Measurements from ENCODE around the gene MVB12B.

MVB12B gene

GRCh38 chr9:126331964-126332748, 5.5 kb downstream of the MVB12B start:
- no peak for DNase-seq (ENCODE audit: low read depth)

DNA sequence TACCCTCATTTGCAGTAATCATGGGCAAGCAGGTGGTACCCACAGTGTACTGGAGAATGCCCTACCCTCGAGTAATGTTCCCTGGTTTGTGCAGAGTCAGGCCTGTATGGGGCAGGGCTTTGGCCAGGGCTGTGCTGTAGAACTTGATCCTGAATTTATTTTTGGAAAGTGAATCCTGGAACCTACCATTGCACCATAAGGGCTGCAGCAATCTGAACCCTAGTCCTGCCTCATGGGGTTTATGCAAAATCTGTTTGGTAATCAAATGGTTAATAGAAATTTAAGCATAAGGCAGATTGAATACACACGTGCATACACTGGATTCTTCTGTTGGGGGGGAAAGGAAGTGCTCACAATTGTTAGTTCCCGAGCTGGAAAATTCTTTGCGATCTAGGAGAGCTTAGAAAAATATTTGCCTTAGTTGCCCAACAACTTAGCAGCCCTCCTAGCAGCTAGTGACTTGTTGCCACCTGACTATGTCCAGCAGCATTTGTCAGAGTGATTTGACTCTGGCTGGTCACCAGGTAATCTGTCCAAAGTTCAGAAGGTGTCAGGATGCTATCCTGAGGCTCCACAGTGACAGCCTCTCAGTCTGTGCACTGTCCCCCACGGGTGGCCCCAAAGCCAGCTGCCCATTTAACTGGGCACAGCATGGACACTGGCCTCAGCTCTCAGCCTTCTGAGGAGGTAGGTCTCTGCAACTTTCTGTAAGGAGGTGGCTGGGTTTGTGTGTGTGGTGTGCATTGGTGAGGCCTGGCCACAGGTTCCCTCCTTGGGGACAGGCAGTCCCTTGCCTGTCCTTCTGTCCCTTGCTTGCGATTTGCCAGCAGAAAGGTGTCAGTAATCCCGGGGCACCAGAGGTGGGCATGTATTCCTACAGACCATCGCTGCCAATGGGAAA, 8.3 kb downstream of the MVB12B start:
- no peak for DNase-seq (ENCODE audit: low read depth)

DNA sequence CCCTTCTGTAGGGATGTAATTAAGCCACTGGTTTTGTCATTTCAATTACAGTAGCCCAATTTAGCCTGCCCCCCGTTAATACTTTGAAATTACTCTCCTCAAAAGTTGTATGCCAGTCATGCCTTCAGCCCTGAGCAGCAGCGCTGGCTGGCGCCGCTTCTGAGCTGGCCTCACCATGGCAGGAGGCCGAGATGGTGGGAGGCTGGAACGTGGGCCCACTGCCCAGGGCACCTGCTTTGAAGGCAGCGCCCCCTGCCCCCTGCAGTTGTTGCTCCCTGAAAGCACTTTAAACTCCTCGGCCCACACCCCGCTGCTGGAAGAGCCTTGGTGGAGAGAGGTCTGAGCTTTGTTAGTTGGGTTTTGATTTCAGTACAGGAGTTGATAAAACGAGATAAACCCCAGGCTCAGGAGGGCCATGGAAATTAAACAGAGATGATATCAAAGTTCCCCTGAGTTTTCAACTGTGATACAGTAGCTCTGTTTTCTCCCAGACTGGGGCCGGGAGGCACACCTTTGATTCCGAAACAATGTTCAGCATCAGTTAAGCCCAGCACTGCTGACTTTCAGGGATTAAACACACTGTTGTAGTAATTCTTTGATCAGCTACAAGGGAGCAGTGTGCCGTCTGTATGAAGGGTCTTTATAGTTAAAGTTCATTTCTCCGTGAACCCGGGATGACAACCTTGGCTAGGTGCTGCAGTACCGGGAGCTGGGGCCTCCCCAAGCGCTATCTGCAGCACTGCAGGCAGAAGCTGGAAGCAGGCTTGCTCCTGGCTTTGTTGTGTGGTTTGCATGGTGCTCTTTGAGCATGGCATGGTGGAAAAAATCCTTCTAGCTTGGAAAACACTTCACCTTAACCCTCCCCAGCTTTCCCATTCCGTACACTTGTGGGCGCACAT, 9.5 kb downstream of the MVB12B start:
- no peak for DNase-seq (ENCODE audit: low read depth)

DNA sequence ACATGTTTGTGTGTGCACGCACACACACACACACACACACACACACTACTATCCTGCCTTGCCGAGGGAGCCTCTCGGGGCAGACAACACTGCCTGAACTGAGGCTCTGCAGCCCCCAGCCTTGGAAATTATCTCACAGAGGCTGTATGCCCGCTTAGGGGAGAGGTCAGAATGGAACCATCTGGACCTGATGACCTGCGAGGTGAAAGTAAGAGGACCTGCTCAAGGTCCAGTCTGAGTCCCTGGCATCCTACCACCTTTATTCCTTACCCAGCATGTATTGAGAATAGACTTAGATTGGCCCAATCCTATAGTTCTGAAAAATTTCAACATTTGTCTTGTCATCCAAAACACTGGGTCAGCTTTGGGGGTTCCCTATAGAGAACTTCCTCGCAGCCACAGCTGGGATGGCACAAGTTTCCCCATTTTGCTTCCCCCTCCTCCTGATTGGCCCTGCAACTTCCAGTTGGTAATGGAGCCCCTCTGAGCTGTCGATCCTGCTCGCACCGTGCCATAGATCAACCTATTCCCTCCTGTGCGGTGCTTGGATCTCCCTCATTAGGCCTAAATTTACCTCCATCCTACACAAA, 10.2 kb downstream of the MVB12B start:
- no peak for DNase-seq (ENCODE audit: low read depth)

DNA sequence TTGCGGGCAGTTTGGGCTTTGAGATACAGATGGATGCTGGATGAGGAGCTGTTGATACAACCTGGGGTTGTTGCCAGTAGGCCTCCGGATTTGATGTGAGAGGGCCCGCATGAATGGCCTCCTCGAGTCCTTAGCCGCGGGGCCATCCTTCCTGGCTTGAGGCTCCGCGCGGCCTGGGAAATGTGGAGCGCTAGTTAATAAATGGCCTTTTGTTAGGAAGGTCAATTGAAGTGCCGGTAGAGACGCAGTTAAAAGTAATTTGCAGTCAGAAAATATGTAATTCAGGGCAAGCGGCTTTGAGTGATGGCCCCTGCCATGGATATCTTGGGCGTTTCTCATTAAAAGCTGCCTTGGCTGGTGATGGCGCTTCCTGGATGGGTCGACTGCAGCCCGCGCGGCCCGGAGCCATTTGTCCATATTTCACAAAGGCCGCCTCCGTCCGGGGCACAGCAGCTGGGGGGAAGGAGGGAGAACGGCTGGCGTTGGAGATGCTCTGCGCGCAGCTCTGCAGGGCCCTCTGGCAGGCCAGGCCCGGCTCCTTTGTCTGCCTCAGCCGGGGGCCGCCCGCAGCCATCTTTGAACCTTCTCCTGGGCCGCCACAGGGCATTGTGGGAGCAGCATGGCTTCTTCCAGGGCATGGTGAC, 11.2 kb downstream of the MVB12B start:
- DNase-seq (ENCODE audit: low read depth): no peak

- DNase-seq (ENCODE audit: low read depth): no peak
Measured at GRCh38 chr9:126338945-126339344, 12.3 kb downstream of the MVB12B start.

DNA sequence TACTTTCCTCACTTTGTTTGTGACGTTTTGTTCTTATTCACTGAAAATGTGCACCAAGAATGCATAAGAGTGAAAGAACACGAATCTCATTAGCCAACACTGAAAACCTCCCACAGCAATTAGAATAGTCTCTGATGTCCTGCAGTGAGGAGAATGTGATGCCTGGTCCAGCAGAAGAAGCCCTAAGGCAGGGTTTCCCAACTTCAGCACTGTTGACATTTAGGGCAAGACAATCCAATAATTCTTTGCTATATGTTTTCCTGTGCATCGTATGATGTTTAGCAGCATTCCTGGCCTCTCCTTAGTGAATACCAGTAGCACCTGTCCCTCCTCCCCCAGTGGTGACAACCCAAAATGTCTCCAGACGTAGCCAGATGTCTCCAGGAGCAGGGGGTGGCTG, 14.8 kb downstream of the MVB12B start:
- DNase-seq (ENCODE audit: low read depth): no peak

DNA sequence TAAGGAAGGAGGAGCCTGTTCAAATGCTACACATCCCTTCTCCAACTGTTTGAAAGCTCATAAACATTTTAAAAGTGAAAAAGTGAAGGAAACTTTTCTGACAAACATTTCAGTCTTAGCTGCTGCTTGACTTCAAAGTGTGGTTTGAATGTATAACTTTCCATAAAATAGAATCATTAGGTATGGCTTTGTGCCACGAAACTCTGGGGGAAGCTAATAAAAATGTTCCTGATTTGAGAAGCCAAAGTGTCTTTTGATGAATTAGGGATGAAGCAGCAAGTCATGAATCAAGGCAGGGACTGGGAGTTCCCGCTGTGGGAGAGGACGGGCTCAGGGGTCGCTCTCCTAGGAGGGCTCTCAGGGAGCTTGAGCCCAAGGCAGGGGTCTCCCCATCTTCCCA, 15.3 kb downstream of the MVB12B start:
- no peak for DNase-seq (ENCODE audit: low read depth)

DNA sequence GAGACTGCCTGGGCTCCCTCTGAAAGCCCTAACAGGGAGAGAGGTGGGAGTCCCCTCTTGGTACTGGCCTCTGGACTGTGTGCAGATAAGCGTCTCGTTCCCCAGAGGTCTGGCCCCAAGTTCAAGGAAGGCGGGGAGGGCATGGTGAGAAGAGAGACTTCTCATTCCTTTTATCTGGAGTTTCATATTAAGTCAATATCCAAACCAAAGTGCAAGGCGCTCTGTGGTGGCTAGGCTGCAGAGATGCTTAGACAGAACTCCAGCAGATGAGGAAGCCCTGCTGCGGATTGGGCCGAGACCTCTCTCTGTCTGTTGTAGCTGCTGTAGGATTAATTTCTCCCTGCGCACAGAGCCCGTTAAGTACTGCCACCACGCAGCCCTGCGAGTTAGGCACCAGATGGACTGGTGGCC, 16.0 kb downstream of the MVB12B start:
- no peak for DNase-seq (ENCODE audit: low read depth)

DNA sequence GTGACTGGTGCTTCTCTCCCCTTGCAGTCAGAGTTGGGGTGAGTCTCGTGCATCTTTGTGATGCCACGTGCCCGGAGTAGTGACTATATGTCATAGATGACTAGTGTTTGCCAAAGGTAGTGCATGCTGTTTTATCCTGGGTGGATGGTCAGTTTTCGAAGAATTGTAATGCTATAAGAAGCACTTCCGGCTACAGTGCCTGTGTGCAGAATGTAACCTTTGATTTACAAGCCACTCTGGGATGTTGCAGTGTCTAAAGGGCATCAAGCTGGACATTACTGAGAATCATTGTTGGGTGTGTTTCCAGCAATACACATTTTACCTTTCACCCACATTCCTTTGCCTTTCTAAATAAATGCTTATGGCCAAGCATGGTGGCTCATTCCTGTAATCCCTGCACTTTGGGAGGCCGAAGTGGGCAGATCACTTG, 16.7 kb downstream of the MVB12B start:
- no peak for DNase-seq (ENCODE audit: low read depth)

- DNase-seq (ENCODE audit: low read depth): no peak
Measured at GRCh38 chr9:126346031-126346430, 19.4 kb downstream of the MVB12B start.

DNA sequence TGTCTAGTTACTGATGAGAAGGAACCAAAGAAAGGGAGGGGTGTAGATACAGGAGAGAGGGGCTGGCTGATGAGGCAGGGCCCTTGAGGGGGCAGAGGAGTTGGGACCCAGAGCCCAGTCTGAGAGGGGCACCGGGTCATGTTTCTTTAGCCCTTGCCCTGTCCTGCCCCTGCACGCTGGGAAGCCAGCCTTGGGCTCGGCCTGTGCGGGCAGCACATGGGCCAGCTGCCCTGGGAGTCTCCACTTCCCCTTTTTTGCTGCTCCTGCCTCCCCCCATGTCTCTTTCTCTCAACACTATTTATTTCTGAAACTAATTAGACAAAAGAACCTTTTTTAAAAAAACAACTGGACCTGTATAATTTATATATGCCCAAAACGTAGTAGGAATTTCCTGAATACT, 20.5 kb downstream of the MVB12B start:
- DNase-seq (ENCODE audit: low read depth): no peak

DNA sequence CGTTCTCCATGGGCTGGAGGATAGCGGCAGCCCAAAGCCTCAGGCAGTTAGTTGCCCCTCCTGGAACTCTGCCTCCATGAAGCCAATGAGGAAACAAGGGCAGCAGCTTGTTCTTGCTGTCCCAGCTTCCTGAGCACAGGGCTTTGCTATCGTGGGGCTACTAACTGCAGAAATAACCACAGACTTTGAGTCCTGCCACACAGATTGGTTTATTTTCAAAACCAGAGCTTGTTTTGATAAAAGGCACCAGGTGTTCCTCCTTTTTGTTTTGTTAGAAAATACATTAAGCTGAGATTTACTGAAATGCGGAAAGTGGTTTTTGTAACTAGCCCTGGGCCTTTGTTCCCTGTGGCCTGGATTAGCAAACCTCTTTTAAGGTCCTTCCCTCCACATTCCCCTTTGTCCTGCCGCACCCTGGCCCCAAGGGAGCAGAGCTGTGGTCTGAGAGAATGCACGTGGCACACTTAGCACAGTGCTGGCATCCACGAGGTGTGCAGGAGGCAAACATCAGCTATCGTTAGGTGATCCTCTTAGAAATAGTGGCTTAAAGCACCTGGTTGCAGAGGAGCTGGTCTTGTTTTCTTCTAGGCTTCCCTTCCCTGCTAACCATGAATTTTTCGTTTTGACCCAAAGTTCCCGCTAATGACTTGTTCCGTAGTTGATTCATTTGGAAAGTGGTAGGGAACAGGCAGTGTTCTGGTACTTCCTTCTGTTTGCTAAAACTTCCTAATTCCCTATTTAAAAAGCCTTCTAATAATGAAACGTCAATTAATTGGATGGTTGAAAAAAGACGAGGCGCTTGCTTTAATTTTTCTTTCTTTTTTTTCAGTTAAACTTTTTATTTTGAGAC, 21.5 kb downstream of the MVB12B start:
- no peak for DNase-seq (ENCODE audit: low read depth)

- no peak for DNase-seq (ENCODE audit: low read depth)
Measured at GRCh38 chr9:126348911-126349550, 22.4 kb downstream of the MVB12B start.

DNA sequence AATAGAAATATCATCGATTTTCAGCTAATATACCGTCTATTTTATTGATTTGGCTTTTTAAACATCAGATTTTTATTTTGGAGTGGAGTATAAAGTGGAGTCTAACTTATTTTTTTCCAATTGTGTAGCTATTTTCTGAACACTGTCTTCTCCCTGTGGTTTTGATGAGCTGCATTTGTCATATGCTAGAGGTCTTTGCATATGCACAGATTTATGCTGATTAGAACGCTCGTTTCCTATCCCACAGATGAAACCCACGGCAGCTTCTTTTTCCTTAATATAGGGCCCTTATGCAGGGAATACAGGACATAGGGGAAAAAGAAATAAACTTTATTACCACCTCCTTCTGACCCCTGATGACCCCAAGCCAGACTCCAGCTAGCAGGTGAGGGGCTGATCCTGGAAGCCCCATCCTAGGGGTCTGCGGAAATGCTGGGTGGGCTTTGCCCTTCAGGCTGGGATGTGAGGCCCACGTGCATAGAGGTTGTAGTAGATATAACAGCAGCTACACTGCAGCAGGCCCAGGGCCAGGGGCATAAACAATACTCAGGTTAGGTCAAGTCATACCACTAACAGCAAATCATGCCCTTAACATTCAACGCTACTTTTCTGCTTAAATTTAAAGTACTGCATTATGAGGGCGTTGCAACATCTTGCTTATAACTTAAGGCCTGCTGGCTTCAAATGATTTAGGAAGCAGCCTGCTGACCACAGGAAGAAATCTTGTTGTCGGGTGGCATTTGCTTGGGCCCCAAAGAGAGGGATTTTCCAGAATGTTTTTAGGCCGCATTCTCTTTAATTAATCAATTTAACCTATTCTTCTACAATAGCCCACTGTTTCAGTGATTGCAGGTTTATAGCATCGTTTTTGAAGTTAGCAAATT, 28.5 kb downstream of the MVB12B start:
- DNase-seq (ENCODE audit: low read depth): no peak

DNA sequence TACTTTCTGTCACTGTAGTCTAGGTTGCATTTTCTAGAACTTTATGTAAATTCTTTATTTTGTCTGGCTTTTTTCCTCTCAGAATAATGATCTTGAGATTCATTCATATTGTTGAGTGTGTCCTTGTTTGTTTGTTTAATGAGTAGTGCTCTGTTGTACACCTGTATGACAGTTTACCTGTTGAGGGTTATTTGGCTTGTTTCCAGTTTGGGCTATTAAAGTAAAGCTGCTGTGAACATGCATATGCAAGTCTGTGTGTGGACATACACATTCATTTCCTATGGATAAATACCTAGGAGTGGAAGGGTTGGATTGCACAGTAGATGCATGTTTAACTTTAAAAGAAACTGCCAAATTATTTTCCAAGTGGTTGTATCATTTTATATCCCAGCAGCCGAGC, 30.4 kb downstream of the MVB12B start:
- DNase-seq (ENCODE audit: low read depth): no peak

- DNase-seq (ENCODE audit: low read depth): no peak
Measured at GRCh38 chr9:126360073-126360472, 33.4 kb downstream of the MVB12B start.

DNA sequence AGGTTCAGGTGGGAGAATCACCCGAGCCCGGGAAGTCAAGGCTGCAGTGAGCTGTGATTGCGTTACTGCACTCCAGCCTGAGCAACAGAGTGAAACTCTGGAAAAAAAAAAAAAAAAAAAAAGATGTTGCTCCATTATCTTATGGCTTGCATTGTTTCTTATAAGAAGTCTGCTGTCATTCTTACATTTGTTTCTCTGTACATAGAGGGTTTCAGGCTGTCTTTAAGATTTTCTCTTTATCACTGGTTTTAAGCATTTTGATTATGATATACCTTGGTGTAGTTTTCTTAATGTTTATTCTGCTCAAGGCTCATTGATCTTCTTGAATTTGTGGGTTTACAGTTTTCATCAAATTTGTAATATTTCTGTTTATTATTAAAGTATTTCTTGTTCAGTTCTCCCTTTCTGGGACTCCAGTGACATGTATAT, 35.2 kb downstream of the MVB12B start:
- no peak for DNase-seq (ENCODE audit: low read depth)

DNA sequence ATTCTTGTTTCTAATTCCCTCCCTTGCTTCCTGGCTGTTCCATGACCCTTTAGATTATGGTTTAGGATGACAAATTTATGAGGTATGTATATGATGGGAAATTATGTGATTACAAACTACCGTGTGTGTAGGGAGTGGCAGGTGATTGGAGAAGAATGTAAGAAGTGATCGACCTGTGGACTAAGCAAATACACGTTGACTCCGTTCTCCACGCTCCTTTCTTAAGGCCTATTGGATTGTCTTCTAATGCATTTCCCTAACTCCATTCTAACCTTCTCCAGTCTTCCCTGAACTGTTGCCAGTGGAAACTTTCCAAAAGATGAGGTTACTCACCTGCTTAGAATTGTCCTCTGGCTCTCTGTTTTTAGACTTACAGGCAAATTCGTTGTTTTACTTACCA, 36.6 kb downstream of the MVB12B start:
- DNase-seq (ENCODE audit: low read depth): no peak
